T-cell (primary cell): Measurements from ENCODE around the gene ANXA6. TPM values are rescaled to one million over a fixed set of nuclear protein-coding genes. Genes with fewer than 3 reads are reported as not detected.

Experiments
- ATAC-seq, 4 experiments: fragments of 200-7000 bp in 3 of 4; fragments of 150-1000 bp in 1 of 4; cut with Tn5 transposase; replicated peaks in 1 of 4; 1 replicate in 3 of 4; 2 replicates in 1 of 4; pipeline ENCODE4 v1.10.0; 2021; ENCODE audit warnings: moderate library complexity in 3 of 4, mild to moderate bottlenecking in 2 of 4, moderate number of reproducible peaks in 1 of 4
- CTCF ChIA-PET, 2 donors: fragments of 300-600 bp; sonication (Branson Sonifier 250); formaldehyde crosslinking; loops; one replicate each; lab custom pipeline; 2022; ENCODE audit warnings: antibody characterized with exemption in 2 of 2; lab: Charles Lee
- POLR2A ChIA-PET, 2 donors: fragments of 300-600 bp; sonication (Branson Sonifier 250); formaldehyde crosslinking; loops; one replicate each; lab custom pipeline; 2022; ENCODE audit warnings: antibody characterized with exemption in 2 of 2; lab: Charles Lee
- DNase-seq, 35 experiments: peaks; one replicate each; pipeline versions ENCODE4 v3.0.0 to v3.0.0-alpha.2; 2013 to 2023
- H3K27ac ChIP-seq: one replicate; pipeline ENCODE4 v1.5.1; 2013; ENCODE audit warnings: low read length
- H3K27me3 ChIP-seq, 2 experiments: replicated peaks in 1 of 2; 1 replicate in 1 of 2; 2 replicates in 1 of 2; pipeline versions ENCODE4 v1.6.1 to v1.7.0; 2013; ENCODE audit warnings: low read length in 1 of 2, mixed read lengths in 1 of 2; ENCODE audit not compliant: control insufficient read depth in 2 of 2, insufficient read depth in 2 of 2; ENCODE audit errors: extremely low read depth in 1 of 2
- H3K36me3 ChIP-seq, 2 donors: 1 replicate in 1 of 2; 2 replicates in 1 of 2; pipeline versions ENCODE4 v1.6.1 to v1.7.0; 2013; ENCODE audit warnings: low read length in 1 of 2; ENCODE audit not compliant: control insufficient read depth in 2 of 2, insufficient read depth in 1 of 2; ENCODE audit errors: extremely low read depth in 1 of 2
- H3K4me1 ChIP-seq, 2 experiments: 1 replicate in 1 of 2; 2 replicates in 1 of 2; pipeline versions ENCODE4 v1.6.1 to v1.7.0; 2013; ENCODE audit warnings: low read length in 2 of 2, mixed read lengths in 1 of 2; ENCODE audit not compliant: insufficient read depth in 2 of 2, control insufficient read depth in 1 of 2; ENCODE audit errors: extremely low read depth in 1 of 2
- H3K4me3 ChIP-seq, 2 donors: 1 replicate in 1 of 2; 2 replicates in 1 of 2; pipeline versions ENCODE4 v1.5.1 to v1.7.0; 2013; ENCODE audit warnings: mild to moderate bottlenecking in 2 of 2, low read length in 1 of 2, moderate library complexity in 1 of 2; ENCODE audit not compliant: control insufficient read depth in 1 of 2; ENCODE audit errors: extremely low read depth in 1 of 2
- H3K9me3 ChIP-seq: 2 replicates; pipeline ENCODE4 v1.7.0; 2013
- H3K27ac Mint-ChIP-seq, 2 donors: one replicate each; pipeline ENCODE4 v1.8.0; 2020 to 2021; ENCODE audit warnings: mild to moderate bottlenecking in 2 of 2, mixed read lengths in 2 of 2
- H3K27me3 Mint-ChIP-seq, 2 donors: one replicate each; pipeline ENCODE4 v1.8.0; 2021 to 2022; ENCODE audit warnings: mixed read lengths in 2 of 2
- H3K36me3 Mint-ChIP-seq: one replicate; pipeline ENCODE4 v1.8.0; 2021; ENCODE audit warnings: mixed read lengths
- H3K4me1 Mint-ChIP-seq, 3 donors: one replicate each; pipeline ENCODE4 v1.8.0; 2020 to 2022; ENCODE audit warnings: mixed read lengths in 3 of 3, mild to moderate bottlenecking in 1 of 3
- H3K4me3 Mint-ChIP-seq, 3 donors: one replicate each; pipeline ENCODE4 v1.8.0; 2020 to 2022; ENCODE audit warnings: mild to moderate bottlenecking in 3 of 3, mixed read lengths in 3 of 3, moderate library complexity in 3 of 3
- H3K9me3 Mint-ChIP-seq, 3 donors: one replicate each; pipeline ENCODE4 v1.8.0; 2020 to 2022; ENCODE audit warnings: mixed read lengths in 3 of 3
- WGBS: methylation state at CpG from one replicate; pipeline ENCODE4 v1.1.5; 2013; ENCODE audit warnings: missing lambda C conversion rate; ENCODE audit not compliant: insufficient coverage; 5-methylcytosine and 5-hydroxymethylcytosine counted together
- total RNA-seq, 35 experiments: library from RNA in 6 of 35; stranded (reverse) in 6 of 35; fragments of 120-200 nt in 1 of 35; gene quantifications; one replicate each; pipeline versions ENCODE4 v1.2.1 to v1.2.4 and lab custom pipeline; 2013 to 2026

Gene ANXA6
- total RNA-seq, 5 donors from 2014 or later (not counting 1 experiment from before 2014, with no cell fraction given), result 266 to 395 (median 345) TPM

DNA sequence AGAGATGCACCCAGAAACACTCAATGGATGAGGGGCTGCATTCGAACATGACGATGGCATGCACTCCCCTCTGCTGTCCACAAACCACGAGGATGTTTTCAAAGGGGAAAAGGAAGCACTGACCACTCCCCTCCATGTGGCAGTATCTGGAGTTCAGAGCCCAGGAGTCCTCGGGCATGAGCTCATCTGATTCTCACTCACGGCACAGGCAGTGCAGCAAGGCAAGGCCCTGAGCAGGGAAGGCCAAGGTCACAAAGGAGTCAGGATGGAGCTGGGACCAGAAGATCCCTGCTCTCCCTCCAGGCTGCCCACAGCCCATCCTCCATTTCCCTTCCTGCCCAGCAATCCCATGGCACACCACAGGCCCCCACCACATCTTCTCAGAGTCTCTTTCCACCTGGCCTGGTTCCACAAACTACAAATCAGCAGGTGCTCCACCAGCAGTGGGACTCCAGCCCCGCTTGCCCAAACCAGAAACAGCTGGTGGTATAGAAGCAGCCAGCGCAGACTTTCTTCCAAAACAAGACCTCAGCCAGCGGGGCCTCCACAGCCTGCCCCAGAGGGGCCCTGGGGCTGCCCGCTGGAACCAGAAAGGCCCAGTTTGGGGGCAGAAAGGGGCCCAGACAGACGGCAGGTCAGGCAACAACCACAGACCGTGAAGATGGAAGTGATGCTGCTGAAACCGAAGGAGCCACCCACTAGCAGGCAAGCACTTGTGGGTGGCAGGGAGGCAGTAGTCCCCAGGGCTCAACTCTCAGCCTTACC is 89.0 kb downstream of the ANXA6 start:
- Mint-ChIP-seq H3K27me3 (no peaks in the 10 kb centered on the region), H3K36me3 (peaks cover 24% of the 10 kb centered on the region), H3K4me1 (peaks cover 72 to 83% (median 77%) of the 10 kb centered on the region in 3 donors), H3K9me3 (no peaks in the 10 kb centered on the region), H3K4me3 (peak overlapping the region in 1 of 3 donors; percentile 24), H3K27ac (peak overlapping the region; percentile 69 to 77)
- peaks cover 4 to 71% of the 10 kb centered on the region in 2 donors for H3K36me3 ChIP-seq
- 30% methylated on average over 8 of the region's 12 CpGs for whole genome bisulfite sequencing
- no peaks in the 10 kb centered on the region for H3K27me3 ChIP-seq
- H3K9me3 ChIP-seq, result no peaks in the 10 kb centered on the region
- ChIA-PET CTCF (interaction anchor here (0.6 to 2.6 kb wide), 5 partner anchors 16 to 610 kb away, joined by 3 to 9 read pairs (median 6); no protein-coding TSS in a partner anchor), POLR2A (no interaction called here)
- no peak overlapping the region for H3K27ac ChIP-seq
- no peak overlapping the region for H3K4me3 ChIP-seq
- ATAC-seq (peak in 3 of 4 experiments; percentile 35 to 46 (median 42)), DNase-seq (peak in 1 of 35 experiments; percentile 25)
- H3K4me1 ChIP-seq, result peaks cover 3 to 73% of the 10 kb centered on the region in 2 experiments

DNA sequence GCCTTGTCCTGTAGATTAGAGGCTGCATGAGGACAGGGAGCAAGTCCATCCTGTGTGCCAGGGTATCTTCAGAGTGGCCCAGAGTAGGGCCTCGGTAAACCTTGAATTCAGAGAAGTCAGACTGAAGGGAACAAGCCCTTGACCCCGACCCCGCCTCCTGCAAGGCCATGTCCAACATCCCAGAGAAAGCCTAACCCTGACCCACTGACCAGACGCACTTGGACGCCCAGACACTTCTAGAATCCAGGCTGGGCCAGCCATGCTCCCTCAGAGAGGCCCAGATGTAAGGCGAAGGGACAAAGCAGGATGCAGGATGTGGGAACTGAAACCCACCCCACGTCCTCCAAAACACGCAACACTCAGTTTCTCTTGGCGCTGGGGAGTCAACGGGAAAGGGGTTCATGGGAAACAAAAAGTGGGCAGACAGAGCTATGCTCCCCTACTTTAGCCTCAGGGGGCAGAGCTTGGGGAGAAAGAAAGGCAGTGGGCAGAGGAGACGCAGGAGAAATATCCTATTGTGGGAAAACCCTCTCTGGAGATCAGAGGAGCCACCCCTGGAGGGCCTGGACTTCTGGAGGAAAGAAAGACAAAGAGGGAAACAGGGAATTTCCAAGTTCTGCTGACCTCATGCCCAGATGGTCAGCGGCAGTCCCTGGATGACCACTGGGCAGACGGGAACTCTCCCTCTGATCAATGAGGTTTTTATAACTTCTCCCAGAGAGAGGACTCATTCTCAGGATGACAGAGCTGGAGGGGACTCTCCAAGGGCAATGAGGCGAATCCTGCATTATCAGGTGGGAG is 89.7 kb downstream of the ANXA6 start:
- ATAC-seq, result no peak
- Mint-ChIP-seq H3K4me3 (peak overlapping the region in 2 of 3 donors; percentile 24 to 37), H3K9me3 (no peaks in the 10 kb centered on the region), H3K4me1 (peaks cover 74 to 80% (median 78%) of the 10 kb centered on the region in 3 donors), H3K27me3 (no peaks in the 10 kb centered on the region), H3K27ac (peak overlapping the region; percentile 69 to 77), H3K36me3 (peaks cover 32% of the 10 kb centered on the region)
- H3K36me3 ChIP-seq, result peaks cover 9 to 73% of the 10 kb centered on the region in 2 donors
- no peak for DNase-seq
- H3K9me3 ChIP-seq, result no peaks in the 10 kb centered on the region
- POLR2A ChIA-PET, result no interaction called here
- 98% methylated on average over 7 of the region's 14 CpGs for WGBS
- peaks cover 3 to 72% of the 10 kb centered on the region in 2 experiments for H3K4me1 ChIP-seq
- CTCF ChIA-PET, result interaction anchor here (0.9 to 2.6 kb wide), 3 partner anchors 16 to 50 kb away, joined by 3 to 8 read pairs (median 6); no protein-coding TSS in a partner anchor
- H3K27me3 ChIP-seq, result no peaks in the 10 kb centered on the region
- no peak overlapping the region for H3K4me3 ChIP-seq
- H3K27ac ChIP-seq, result no peak overlapping the region

DNA sequence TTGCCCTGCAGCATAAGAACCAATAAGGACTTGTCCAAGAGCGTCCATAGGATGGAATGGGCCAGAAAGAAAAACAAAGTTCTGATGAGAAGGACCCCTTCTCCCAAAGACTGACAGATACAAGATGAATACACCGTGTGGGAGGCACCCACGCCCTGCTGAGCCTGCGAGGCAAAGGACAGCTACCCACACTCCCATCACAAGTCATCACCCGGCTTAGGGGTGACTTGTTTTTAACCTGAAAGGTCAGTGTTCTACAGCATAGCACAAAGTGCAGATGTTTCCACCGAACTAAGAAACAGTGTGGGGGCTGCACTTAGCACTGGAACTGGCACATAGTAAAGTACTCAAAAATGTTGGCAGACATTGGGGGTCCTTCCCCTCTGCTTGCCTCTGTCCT is 90.7 kb downstream of the ANXA6 start:
- ATAC-seq (no peak), DNase-seq (no peak)
- H3K27ac Mint-ChIP-seq, result peak overlapping the region in 1 of 2 donors; percentile 34
- 38% methylated on average over 6 of the region's 6 CpGs for WGBS
- Histone ChIP-seq H3K4me3 (no peak overlapping the region), H3K27ac (no peak overlapping the region), H3K9me3 (no peaks in the 10 kb centered on the region), H3K4me1 (peaks cover 3 to 62% of the 10 kb centered on the region in 2 experiments), H3K36me3 (peaks cover 18 to 77% of the 10 kb centered on the region in 2 donors), H3K27me3 (no peaks in the 10 kb centered on the region)
- H3K4me1 Mint-ChIP-seq, result peaks cover 67 to 73% (median 69%) of the 10 kb centered on the region in 3 donors
- POLR2A ChIA-PET, result no interaction called here
- no peak overlapping the region for H3K4me3 Mint-ChIP-seq
- CTCF ChIA-PET, result interaction anchor here in 1 of 2 donors (1.2 kb wide), 1 partner anchor 48 kb away, joined by 4 read pairs; no protein-coding TSS in a partner anchor
- no peaks in the 10 kb centered on the region for H3K9me3 Mint-ChIP-seq
- H3K36me3 Mint-ChIP-seq, result peaks cover 28% of the 10 kb centered on the region
- H3K27me3 Mint-ChIP-seq, result no peaks in the 10 kb centered on the region

DNA sequence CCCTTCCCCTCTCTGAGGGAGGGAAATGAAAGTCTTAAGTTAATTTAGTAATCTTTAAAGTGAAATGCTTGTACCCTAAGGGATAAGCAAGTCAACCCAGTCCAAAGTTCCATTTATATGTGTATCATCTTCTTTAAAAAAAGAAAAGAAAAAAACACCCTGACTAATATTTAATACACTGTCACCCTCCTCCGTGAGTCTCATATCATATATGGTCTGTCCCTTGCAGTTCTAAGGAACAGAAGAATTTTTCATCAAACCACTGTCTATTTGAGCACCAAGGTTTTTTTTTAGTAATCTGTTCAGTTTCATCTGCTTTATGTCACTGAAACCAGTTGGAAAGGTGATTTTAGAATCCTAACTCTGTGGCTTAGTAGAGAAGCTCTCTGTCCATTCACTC is 92.0 kb downstream of the ANXA6 start:
- no peak overlapping the region for H3K4me3 Mint-ChIP-seq
- H3K36me3 Mint-ChIP-seq, result peaks cover 33% of the 10 kb centered on the region
- Histone ChIP-seq H3K27me3 (no peaks in the 10 kb centered on the region), H3K9me3 (no peaks in the 10 kb centered on the region), H3K4me3 (no peak overlapping the region), H3K27ac (no peak overlapping the region), H3K36me3 (peaks cover 19 to 79% of the 10 kb centered on the region in 2 donors), H3K4me1 (peaks cover 3 to 59% of the 10 kb centered on the region in 2 experiments)
- no peak for ATAC-seq
- no peaks in the 10 kb centered on the region for H3K27me3 Mint-ChIP-seq
- no peak for DNase-seq
- no CpG with 5 or more reads among the region's 1 CpG for WGBS
- H3K4me1 Mint-ChIP-seq, result peaks cover 67 to 76% (median 68%) of the 10 kb centered on the region in 3 donors
- H3K9me3 Mint-ChIP-seq, result no peaks in the 10 kb centered on the region
- POLR2A ChIA-PET, result interaction anchor here in 1 of 2 donors (0.7 kb wide), 1 partner anchor 547 kb away, joined by 4 read pairs; no protein-coding TSS in a partner anchor
- no peak overlapping the region for H3K27ac Mint-ChIP-seq
- CTCF ChIA-PET, result interaction anchor here (0.6 to 1.4 kb wide), 5 partner anchors 13 to 99 kb away, joined by 4 to 6 read pairs (median 4); no protein-coding TSS in a partner anchor

DNA sequence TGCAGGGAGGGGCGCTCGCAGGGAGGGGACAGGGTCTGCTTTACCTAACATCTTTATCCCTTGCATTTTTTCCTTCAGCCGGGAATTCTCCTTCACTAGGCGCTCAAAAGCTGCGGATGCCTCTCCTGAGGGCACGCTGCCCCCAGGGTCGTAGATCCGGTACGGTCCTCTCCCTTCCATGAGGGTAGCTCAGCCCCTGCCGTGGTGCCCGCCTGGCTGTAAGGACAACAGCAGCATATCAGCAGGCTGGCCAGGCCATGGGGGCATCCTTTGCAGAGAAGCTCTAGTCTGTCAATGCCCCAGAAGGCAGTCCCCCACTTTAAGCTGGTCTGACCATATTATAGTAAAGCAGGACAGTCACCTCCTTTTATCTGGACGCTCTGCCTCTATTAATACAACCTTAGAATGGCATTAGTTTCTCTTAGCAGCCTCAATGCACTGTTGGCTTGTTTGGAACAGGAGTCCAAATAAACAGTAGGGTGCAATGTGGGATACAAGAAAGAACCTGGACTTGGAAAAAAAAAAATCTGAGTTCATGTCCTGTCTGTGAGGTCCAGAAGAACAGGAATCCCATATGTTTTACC is 92.6 kb downstream of the ANXA6 start:
- Mint-ChIP-seq H3K36me3 (peaks cover 35% of the 10 kb centered on the region), H3K4me3 (no peak overlapping the region), H3K4me1 (peaks cover 67 to 74% (median 68%) of the 10 kb centered on the region in 3 donors), H3K27ac (no peak overlapping the region), H3K27me3 (no peaks in the 10 kb centered on the region), H3K9me3 (no peaks in the 10 kb centered on the region)
- ChIA-PET CTCF (interaction anchor here in 1 of 2 donors (0.8 to 1.4 kb wide), 3 partner anchors 12 to 100 kb away, joined by 4 to 6 read pairs (median 5); no protein-coding TSS in a partner anchor), POLR2A (interaction anchor here (0.7 kb wide), 2 partner anchors 16 to 547 kb away, joined by 3 to 4 read pairs; partner anchors contain the start of gene TNIP1 (in 1 of the 2))
- no peak overlapping the region for H3K27ac ChIP-seq
- 99% methylated on average over 7 of the region's 12 CpGs for WGBS
- H3K36me3 ChIP-seq, result peaks cover 19 to 80% of the 10 kb centered on the region in 2 donors
- no peak for ATAC-seq
- H3K9me3 ChIP-seq, result no peaks in the 10 kb centered on the region
- peaks cover 3 to 59% of the 10 kb centered on the region in 2 experiments for H3K4me1 ChIP-seq
- no peak for DNase-seq
- H3K27me3 ChIP-seq, result no peaks in the 10 kb centered on the region
- H3K4me3 ChIP-seq, result no peak overlapping the region
